CD4-positive, CD25-positive, alpha-beta regulatory T cell (primary cell): ENCODE results near the gene UPK3BL1. TPM values are rescaled to one million over a fixed set of nuclear protein-coding genes. Genes with fewer than 3 reads are reported as not detected.
"Not testable (repeated sequence)": the region's sequence is repeated elsewhere in the genome, so short reads cannot be mapped to it uniquely, and the experiment has no call there.

Experiments
- ATAC-seq, 2 donors: fragments of 150-1000 bp; cut with Tn5 transposase; one replicate each; pipeline ENCODE4 v1.10.0; 2021; ENCODE audit warnings: low read depth in 2 of 2, moderate number of reproducible peaks in 2 of 2, moderate library complexity in 1 of 2
- DNase-seq, 3 donors: peaks; one replicate each; pipeline versions ENCODE4 v3.0.0 to v3.0.0-alpha.2; 2012 to 2022; ENCODE audit warnings: mixed read lengths in 1 of 3
- H3K27ac ChIP-seq: one replicate; pipeline ENCODE4 v1.7.0; 2013; ENCODE audit warnings: mild to moderate bottlenecking, low read length; ENCODE audit not compliant: insufficient read depth, poor library complexity, severe bottlenecking
- H3K27me3 ChIP-seq: one replicate; pipeline ENCODE4 v1.7.0; 2013; ENCODE audit warnings: low read length; ENCODE audit not compliant: control insufficient read depth, insufficient read depth
- H3K36me3 ChIP-seq: one replicate; pipeline ENCODE4 v1.7.0; 2013; ENCODE audit warnings: mild to moderate bottlenecking, low read length, moderate library complexity; ENCODE audit not compliant: control insufficient read depth, insufficient read depth
- H3K4me1 ChIP-seq: 2 replicates; pipeline ENCODE4 v1.7.0; 2013; ENCODE audit warnings: mild to moderate bottlenecking, low read length; ENCODE audit not compliant: insufficient read depth, control insufficient read depth, poor library complexity, severe bottlenecking
- H3K4me3 ChIP-seq: one replicate; pipeline ENCODE4 v1.7.0; 2013; ENCODE audit warnings: low read depth, mild to moderate bottlenecking, low read length, moderate library complexity
- H3K9me3 ChIP-seq, 2 experiments: 1 replicate in 1 of 2; 2 replicates in 1 of 2; pipeline ENCODE4 v1.7.0; 2013; ENCODE audit warnings: low read length in 2 of 2, mild to moderate bottlenecking in 1 of 2, moderate library complexity in 1 of 2; ENCODE audit not compliant: control insufficient read depth in 2 of 2
- H3K27ac Mint-ChIP-seq, 3 donors: one replicate each; pipeline ENCODE4 v1.8.0; 2020 to 2022; ENCODE audit warnings: mild to moderate bottlenecking in 3 of 3, mixed read lengths in 3 of 3, moderate library complexity in 2 of 3
- H3K27me3 Mint-ChIP-seq: one replicate; pipeline ENCODE4 v1.8.0; 2022; ENCODE audit warnings: mild to moderate bottlenecking, mixed read lengths
- H3K36me3 Mint-ChIP-seq: one replicate; pipeline ENCODE4 v1.8.0; 2020; ENCODE audit warnings: mixed read lengths
- H3K4me1 Mint-ChIP-seq, 4 donors: one replicate each; pipeline ENCODE4 v1.8.0; 2020 to 2022; ENCODE audit warnings: mixed read lengths in 4 of 4, mild to moderate bottlenecking in 1 of 4
- H3K4me3 Mint-ChIP-seq, 4 donors: one replicate each; pipeline ENCODE4 v1.8.0; 2020 to 2022; ENCODE audit warnings: mild to moderate bottlenecking in 4 of 4, mixed read lengths in 4 of 4, moderate library complexity in 3 of 4
- H3K9me3 Mint-ChIP-seq, 7 donors: one replicate each; pipeline ENCODE4 v1.8.0; 2020 to 2022; ENCODE audit warnings: mixed read lengths in 7 of 7, mild to moderate bottlenecking in 3 of 7, moderate library complexity in 2 of 7
- polyA plus RNA-seq, 4 donors: library from polyadenylated mRNA; unstranded; fragments of 300-500 nt; fragmentation: Illumina TruSeq; gene quantifications; one replicate each; pipeline ENCODE4 v1.2.3, GENCODE V29; 2021
- total RNA-seq: library from RNA; stranded (reverse); gene quantifications from one replicate; pipeline ENCODE4 v1.2.3, GENCODE V29; 2022

The UPK3BL1 gene
- total and polyA plus RNA-seq, 5 donors from 2014 or later, result 9.7 to 119 (median 23.7) TPM

- H3K4me1 Mint-ChIP-seq, H3K9me3 Mint-ChIP-seq, H3K27ac Mint-ChIP-seq, H3K4me1 ChIP-seq, H3K27me3 Mint-ChIP-seq, H3K36me3 Mint-ChIP-seq, H3K27me3 ChIP-seq, H3K4me3 Mint-ChIP-seq, H3K27ac ChIP-seq, H3K36me3 ChIP-seq, H3K9me3 ChIP-seq, H3K4me3 ChIP-seq, ATAC-seq, DNase-seq: not testable (repeated sequence)
Observed at GRCh38 chr7:102673447-102674067, 31.0 kb upstream of the UPK3BL1 start.

- not testable (repeated sequence) for H3K27me3 Mint-ChIP-seq, H3K36me3 Mint-ChIP-seq, H3K9me3 Mint-ChIP-seq, H3K4me1 ChIP-seq, H3K4me1 Mint-ChIP-seq, H3K4me3 ChIP-seq, H3K27me3 ChIP-seq, H3K27ac Mint-ChIP-seq, H3K27ac ChIP-seq, H3K9me3 ChIP-seq, DNase-seq, H3K36me3 ChIP-seq
- H3K4me3 Mint-ChIP-seq, result peak overlapping the region in 1 of 4 donors; percentile 77
- peak in 1 of 2 donors; percentile 5 for ATAC-seq
Observed at GRCh38 chr7:102671956-102672307, 29.3 kb upstream of the UPK3BL1 start.

- ATAC-seq (peak; percentile 70 to 73), DNase-seq (peak in 2 of 3 donors; percentile 40 to 90)
- Mint-ChIP-seq H3K4me3 (peak within 1 kb of the TSS in 3 of 4 donors; percentile 77 to 86 (median 84)), H3K27ac (peak within 1 kb of the TSS in 1 of 3 donors; percentile 51)
- not testable (repeated sequence) for H3K27me3 Mint-ChIP-seq, H3K27ac ChIP-seq, H3K9me3 ChIP-seq, H3K4me1 Mint-ChIP-seq, H3K36me3 ChIP-seq, H3K27me3 ChIP-seq, H3K4me1 ChIP-seq, H3K4me3 ChIP-seq, H3K36me3 Mint-ChIP-seq, H3K9me3 Mint-ChIP-seq
Observed at GRCh38 chr7:102671166-102671955, 28.8 kb upstream of the UPK3BL1 start, which contains the start of gene POLR2J2. POLR2J2 (minus strand) TSS chr7:102671663; CDS start chr7:102671601, 62 bp downstream.

GRCh38 chr7:102667523-102667922, 24.9 kb upstream of the UPK3BL1 start:
- not testable (repeated sequence) for H3K27ac ChIP-seq, H3K9me3 ChIP-seq, H3K9me3 Mint-ChIP-seq, H3K4me3 ChIP-seq, DNase-seq, H3K27me3 Mint-ChIP-seq, H3K4me3 Mint-ChIP-seq, H3K4me1 ChIP-seq, ATAC-seq, H3K4me1 Mint-ChIP-seq, H3K27me3 ChIP-seq, H3K36me3 ChIP-seq, H3K36me3 Mint-ChIP-seq, H3K27ac Mint-ChIP-seq

- not testable (repeated sequence) for H3K36me3 ChIP-seq, H3K4me1 ChIP-seq, H3K27ac ChIP-seq, ATAC-seq, H3K27me3 ChIP-seq, H3K9me3 Mint-ChIP-seq, H3K36me3 Mint-ChIP-seq, H3K27ac Mint-ChIP-seq, H3K27me3 Mint-ChIP-seq, H3K9me3 ChIP-seq, H3K4me3 Mint-ChIP-seq, H3K4me1 Mint-ChIP-seq, H3K4me3 ChIP-seq, DNase-seq
Observed at GRCh38 chr7:102666850-102667249, 24.3 kb upstream of the UPK3BL1 start.

- ATAC-seq, H3K9me3 ChIP-seq, H3K27ac Mint-ChIP-seq, H3K27ac ChIP-seq, H3K9me3 Mint-ChIP-seq, DNase-seq, H3K4me3 ChIP-seq, H3K27me3 ChIP-seq, H3K4me1 ChIP-seq, H3K4me3 Mint-ChIP-seq, H3K36me3 ChIP-seq, H3K36me3 Mint-ChIP-seq, H3K4me1 Mint-ChIP-seq, H3K27me3 Mint-ChIP-seq: not testable (repeated sequence)
Observed at GRCh38 chr7:102664765-102665164, 22.2 kb upstream of the UPK3BL1 start.

GRCh38 chr7:102649924-102650323, 7.3 kb upstream of the UPK3BL1 start, which contains the start of gene SPDYE2B:
SPDYE2B (plus strand) TSS chr7:102650319; CDS start chr7:102652349, 2,030 bp downstream.
- H3K27ac ChIP-seq, H3K4me3 Mint-ChIP-seq, H3K9me3 ChIP-seq, H3K27me3 ChIP-seq, H3K4me3 ChIP-seq, H3K4me1 ChIP-seq, H3K27me3 Mint-ChIP-seq, H3K36me3 ChIP-seq, H3K36me3 Mint-ChIP-seq, H3K9me3 Mint-ChIP-seq, ATAC-seq, H3K4me1 Mint-ChIP-seq, DNase-seq: not testable (repeated sequence)
- H3K27ac Mint-ChIP-seq, result peak within 1 kb of the TSS in 1 of 3 donors; percentile 36

GRCh38 chr7:102647813-102648212, 5.2 kb upstream of the UPK3BL1 start:
- not testable (repeated sequence) for H3K27ac ChIP-seq, H3K36me3 Mint-ChIP-seq, H3K27ac Mint-ChIP-seq, H3K9me3 Mint-ChIP-seq, H3K27me3 ChIP-seq, ATAC-seq, H3K4me3 ChIP-seq, H3K4me1 ChIP-seq, H3K9me3 ChIP-seq, H3K4me1 Mint-ChIP-seq, H3K36me3 ChIP-seq, H3K4me3 Mint-ChIP-seq, H3K27me3 Mint-ChIP-seq, DNase-seq
